ENCODE measurements around the gene ATP6V0B. TPM values are rescaled to one million over a fixed set of nuclear protein-coding genes. Genes with fewer than 3 reads are reported as not detected.

ATP6V0B gene
- 265 TPM for total RNA-seq

GRCh38 chr1:43974443-43975248 is at the start of gene ATP6V0B:
ATP6V0B (plus strand) TSS chr1:43974960; CDS start chr1:43975041, 81 bp downstream.
- FAIRE-seq, result no peak
- DNase-seq (ENCODE audit: low spot score in 2 of 2), result peak; percentile 99

- FAIRE-seq, result no peak
- no peak for DNase-seq (ENCODE audit: low spot score in 2 of 2)
These were observed 48.9 kb upstream of the ATP6V0B start for GRCh38 chr1:43925846-43926245.

DNA sequence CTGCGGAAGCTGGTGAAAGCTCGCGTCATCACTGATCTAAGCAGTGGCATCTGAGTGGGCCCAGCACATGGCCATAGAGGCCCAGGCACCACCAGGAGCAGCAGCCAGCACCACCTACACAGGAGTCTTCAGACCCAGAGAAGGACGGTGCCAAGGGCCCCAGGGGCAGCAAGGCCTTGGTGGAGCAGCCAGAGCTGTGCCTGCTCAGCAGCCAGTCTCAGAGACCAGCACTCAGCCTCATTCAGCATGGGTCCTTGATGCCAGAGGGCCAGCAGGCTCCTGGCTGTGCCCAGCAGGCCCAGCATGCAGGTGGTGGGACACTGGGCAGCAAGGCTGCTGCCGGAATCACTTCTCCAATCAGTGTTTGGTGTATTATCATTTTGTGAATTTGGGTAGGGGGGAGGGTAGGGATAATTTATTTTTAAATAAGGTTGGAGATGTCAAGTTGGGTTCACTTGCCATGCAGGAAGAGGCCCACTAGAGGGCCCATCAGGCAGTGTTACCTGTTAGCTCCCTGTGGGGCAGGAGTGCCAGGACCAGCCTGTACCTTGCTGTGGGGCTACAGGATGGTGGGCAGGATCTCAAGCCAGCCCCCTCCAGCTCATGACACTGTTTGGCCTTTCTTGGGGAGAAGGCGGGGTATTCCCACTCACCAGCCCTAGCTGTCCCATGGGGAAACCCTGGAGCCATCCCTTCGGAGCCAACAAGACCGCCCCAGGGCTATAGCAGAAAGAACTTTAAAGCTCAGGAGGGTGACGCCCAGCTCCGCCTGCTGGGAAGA is 44.4 kb upstream of the ATP6V0B start:
- DNase-seq (ENCODE audit: low spot score in 2 of 2), result no peak
- no peak for FAIRE-seq

- no peak for DNase-seq (ENCODE audit: low spot score in 2 of 2)
- FAIRE-seq, result no peak
These were observed 43.8 kb upstream of the ATP6V0B start for GRCh38 chr1:43930949-43931275.

DNA sequence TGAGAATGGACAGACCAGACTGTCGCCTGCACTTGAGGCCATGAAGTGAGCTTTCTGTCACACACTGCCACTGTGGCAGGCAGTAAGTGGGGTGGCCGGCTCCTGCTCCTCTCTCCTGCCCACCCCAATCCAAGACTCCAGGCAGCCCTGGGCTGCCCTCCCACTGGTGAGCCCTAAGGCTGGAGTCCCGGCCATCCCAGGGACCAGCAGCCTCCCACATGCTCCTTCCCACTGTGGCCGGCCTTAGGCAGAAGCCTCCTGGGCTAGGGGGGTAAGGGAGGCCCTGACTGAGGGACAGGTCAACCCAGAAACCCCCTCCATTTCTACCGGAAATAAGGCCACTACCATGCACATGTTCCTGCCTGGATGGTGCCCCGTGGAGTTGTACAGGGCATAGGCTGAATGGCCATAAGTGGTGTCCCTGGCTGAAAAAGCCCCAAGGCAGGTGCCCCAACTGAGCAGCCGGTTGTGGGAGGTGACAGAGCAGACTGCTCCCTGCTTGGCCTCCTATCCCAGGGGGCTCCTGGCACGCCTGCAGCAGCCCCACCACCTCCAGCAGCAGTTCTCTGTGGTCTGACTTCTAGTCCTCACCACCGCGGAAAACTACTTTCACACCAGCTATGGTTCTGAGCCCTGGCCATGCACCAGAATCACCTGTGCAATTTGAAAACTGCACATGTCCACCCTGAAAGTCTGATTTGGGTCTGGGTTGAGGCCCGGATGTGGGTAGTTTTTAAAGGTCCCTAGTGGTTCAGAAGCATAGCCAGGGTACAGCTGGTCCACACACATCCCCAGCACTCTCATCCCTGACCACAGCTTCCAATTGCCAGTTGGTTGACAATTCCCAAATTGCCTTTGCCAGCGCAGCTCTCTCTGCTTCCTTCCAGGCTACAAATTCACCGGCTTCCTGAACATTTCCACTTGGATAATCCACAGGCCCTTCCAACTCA is 42.8 kb upstream of the ATP6V0B start:
- DNase-seq (ENCODE audit: low spot score in 2 of 2), result no peak
- no peak for FAIRE-seq

GRCh38 chr1:43932786-43933385 is 41.9 kb upstream of the ATP6V0B start:
- DNase-seq (ENCODE audit: low spot score in 2 of 2) (no peak), FAIRE-seq (no peak)

GRCh38 chr1:43933386-43934100 is 41.2 kb upstream of the ATP6V0B start, which contains the start of gene ARTN:
ARTN (plus strand) TSS chr1:43933801; CDS start chr1:43935657, 1,856 bp downstream.
- FAIRE-seq, result no peak
- DNase-seq (ENCODE audit: low spot score in 2 of 2), result no peak

GRCh38 chr1:43934101-43934985 is 40.4 kb upstream of the ATP6V0B start:
- DNase-seq (ENCODE audit: low spot score in 2 of 2), result peak; percentile 79 to 83
- no peak for FAIRE-seq

- FAIRE-seq, result no peak
- no peak for DNase-seq (ENCODE audit: low spot score in 2 of 2)
These were observed 39.8 kb upstream of the ATP6V0B start for GRCh38 chr1:43934986-43935324.

DNA sequence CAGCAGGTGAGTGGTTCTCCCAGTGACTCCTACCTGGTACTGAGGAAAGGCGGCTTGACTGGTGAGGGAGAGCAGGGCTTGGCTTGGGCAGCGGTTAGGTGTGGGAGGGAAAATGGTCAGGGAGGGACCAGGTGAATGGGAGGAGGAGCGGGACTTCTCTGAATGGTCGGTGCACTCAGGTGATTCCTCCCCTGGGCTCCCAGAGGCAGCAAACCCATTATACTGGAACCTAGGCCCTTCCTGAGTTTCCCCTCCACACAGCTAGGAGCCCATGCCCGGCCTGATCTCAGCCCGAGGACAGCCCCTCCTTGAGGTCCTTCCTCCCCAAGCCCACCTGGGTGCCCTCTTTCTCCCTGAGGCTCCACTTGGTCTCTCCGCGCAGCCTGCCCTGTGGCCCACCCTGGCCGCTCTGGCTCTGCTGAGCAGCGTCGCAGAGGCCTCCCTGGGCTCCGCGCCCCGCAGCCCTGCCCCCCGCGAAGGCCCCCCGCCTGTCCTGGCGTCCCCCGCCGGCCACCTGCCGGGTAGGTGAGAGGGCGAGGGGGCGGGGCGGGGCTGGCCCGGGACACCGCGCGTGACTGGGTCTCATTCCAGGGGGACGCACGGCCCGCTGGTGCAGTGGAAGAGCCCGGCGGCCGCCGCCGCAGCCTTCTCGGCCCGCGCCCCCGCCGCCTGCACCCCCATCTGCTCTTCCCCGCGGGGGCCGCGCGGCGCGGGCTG is 38.9 kb upstream of the ATP6V0B start:
- FAIRE-seq (no peak), DNase-seq (ENCODE audit: low spot score in 2 of 2) (no peak)

- FAIRE-seq (no peak), DNase-seq (ENCODE audit: low spot score in 2 of 2) (peak in 1 of 2 donors; percentile 62)
These were observed 38.2 kb upstream of the ATP6V0B start for GRCh38 chr1:43936431-43937151.

DNA sequence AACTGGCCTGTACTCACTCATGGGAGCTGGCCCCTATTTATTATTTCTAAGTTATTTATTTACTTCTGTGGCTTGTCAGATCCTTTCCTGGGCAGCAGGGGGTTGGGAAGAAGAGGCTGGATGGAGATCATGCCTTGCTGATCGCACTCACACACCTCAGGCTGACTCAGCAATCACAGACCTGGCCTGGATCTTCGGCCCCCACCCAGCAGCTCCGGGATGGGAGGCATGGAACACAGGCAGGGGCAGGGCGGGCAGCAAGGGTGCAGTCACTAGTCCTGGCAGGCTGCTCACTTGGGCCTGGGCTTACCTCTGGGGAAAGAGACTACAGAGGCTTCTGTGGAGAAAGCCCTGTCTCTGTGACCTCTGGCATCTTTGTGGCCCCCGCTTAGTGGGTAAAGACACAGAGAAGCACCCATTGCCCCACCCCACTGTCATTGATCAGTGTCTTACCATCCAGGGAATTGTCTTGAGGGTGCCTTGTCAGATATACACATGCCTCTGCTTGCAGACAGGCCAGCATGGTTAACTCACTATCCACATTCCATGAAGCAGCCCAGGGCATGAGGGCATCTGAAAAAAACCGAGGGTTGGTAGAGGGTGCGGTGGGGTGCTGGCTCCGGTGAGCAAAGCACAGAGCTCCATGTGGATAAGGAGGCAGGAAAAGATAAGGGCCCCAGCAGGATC is 37.4 kb upstream of the ATP6V0B start:
- FAIRE-seq, result no peak
- DNase-seq (ENCODE audit: low spot score in 2 of 2), result no peak

DNA sequence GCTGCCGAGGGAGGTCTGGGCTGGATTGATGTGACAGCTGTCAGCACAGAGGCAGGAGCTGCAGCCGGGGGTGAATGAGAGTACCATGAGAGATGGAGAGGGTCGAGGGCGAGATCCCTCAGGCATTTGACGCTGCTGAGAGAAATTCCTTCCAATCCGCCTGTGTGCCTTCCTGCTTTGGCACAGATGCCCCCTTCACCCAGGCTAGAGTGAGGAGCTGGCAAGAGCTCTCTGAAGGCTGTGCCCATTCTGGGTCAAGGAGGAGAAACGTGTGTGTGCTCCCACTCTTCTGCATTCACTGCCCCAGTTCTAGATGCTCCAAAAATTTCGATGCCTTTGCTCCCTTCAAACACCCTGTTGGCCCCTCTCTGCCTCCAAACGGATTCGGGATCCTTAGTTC is 36.4 kb upstream of the ATP6V0B start:
- FAIRE-seq (no peak), DNase-seq (ENCODE audit: low spot score in 2 of 2) (no peak)

GRCh38 chr1:43938892-43939587 is 35.7 kb upstream of the ATP6V0B start:
- no peak for FAIRE-seq
- no peak for DNase-seq (ENCODE audit: low spot score in 2 of 2)

DNA sequence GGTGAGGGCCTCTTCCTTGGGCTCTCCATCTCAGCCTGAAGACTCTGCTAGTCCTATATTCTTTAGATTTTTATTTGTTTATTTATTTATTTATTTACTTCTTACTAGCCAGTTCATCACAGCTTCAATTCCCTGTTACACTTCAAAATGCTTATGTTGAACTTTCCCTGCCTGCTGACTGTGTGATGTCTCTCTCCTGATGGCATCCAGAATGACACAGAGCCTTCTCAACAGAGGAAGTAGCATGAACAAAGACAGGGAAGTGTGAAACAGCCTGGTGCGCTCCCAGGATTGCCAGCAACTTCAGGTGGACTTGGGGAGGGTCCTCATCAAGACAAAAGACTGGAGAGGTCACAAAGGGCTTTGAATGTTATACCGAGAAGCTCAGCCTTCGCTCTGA is 32.3 kb upstream of the ATP6V0B start:
- FAIRE-seq (no peak), DNase-seq (ENCODE audit: low spot score in 2 of 2) (no peak)

GRCh38 chr1:43944860-43945259 is 29.9 kb upstream of the ATP6V0B start:
- no peak for FAIRE-seq
- DNase-seq (ENCODE audit: low spot score in 2 of 2), result no peak
